Measurements from ENCODE around the gene GAS2.
A peak's percentile ranks its signal among the peaks of the same experiment; 100 is the strongest.

The GAS2 gene

GRCh38 chr11:22725079-22725478, 58.7 kb downstream of the GAS2 start:
- DNase-seq (ENCODE audit: low spot score) = no peak

- DNase-seq (ENCODE audit: low spot score) = no peak
These were observed 62.4 kb downstream of the GAS2 start for GRCh38 chr11:22728600-22729389.

- no peak for DNase-seq (ENCODE audit: low spot score)
These were observed 63.9 kb downstream of the GAS2 start for GRCh38 chr11:22730319-22730718.

GRCh38 chr11:22732588-22732987, 66.2 kb downstream of the GAS2 start:
- DNase-seq (ENCODE audit: low spot score) = no peak

GRCh38 chr11:22733475-22734248, 67.3 kb downstream of the GAS2 start:
- DNase-seq (ENCODE audit: low spot score) = no peak

GRCh38 chr11:22734628-22735345, 68.4 kb downstream of the GAS2 start:
- no peak for DNase-seq (ENCODE audit: low spot score)

GRCh38 chr11:22742157-22742613, 75.8 kb downstream of the GAS2 start:
- DNase-seq (ENCODE audit: low spot score) = peak; percentile 24

- DNase-seq (ENCODE audit: low spot score) = no peak
These were observed 83.1 kb downstream of the GAS2 start for GRCh38 chr11:22749536-22749935.

GRCh38 chr11:22752908-22753310, 86.5 kb downstream of the GAS2 start:
- no peak for DNase-seq (ENCODE audit: low spot score)

GRCh38 chr11:22753416-22753815, 87.0 kb downstream of the GAS2 start:
- no peak for DNase-seq (ENCODE audit: low spot score)

- no peak for DNase-seq (ENCODE audit: low spot score)
These were observed 94.7 kb downstream of the GAS2 start for GRCh38 chr11:22761066-22761465.

- DNase-seq (ENCODE audit: low spot score) = no peak
These were observed 96.8 kb downstream of the GAS2 start for GRCh38 chr11:22763166-22763565.

- no peak for DNase-seq (ENCODE audit: low spot score)
These were observed 98.3 kb downstream of the GAS2 start for GRCh38 chr11:22764735-22765134.

GRCh38 chr11:22768281-22768680, 101.9 kb downstream of the GAS2 start:
- no peak for DNase-seq (ENCODE audit: low spot score)

GRCh38 chr11:22769081-22769480, 102.7 kb downstream of the GAS2 start:
- DNase-seq (ENCODE audit: low spot score) = no peak

- DNase-seq (ENCODE audit: low spot score) = no peak
These were observed 108.3 kb downstream of the GAS2 start for GRCh38 chr11:22774716-22775115.

- no peak for DNase-seq (ENCODE audit: low spot score)
These were observed 108.8 kb downstream of the GAS2 start for GRCh38 chr11:22775248-22775647.

- DNase-seq (ENCODE audit: low spot score) = no peak
These were observed 112.2 kb downstream of the GAS2 start for GRCh38 chr11:22778642-22779041.

GRCh38 chr11:22779850-22780249, 113.4 kb downstream of the GAS2 start:
- DNase-seq (ENCODE audit: low spot score) = no peak

GRCh38 chr11:22780952-22781593, 114.7 kb downstream of the GAS2 start:
- DNase-seq (ENCODE audit: low spot score) = peak; percentile 19

GRCh38 chr11:22785251-22785650, 118.8 kb downstream of the GAS2 start:
- DNase-seq (ENCODE audit: low spot score) = no peak

- no peak for DNase-seq (ENCODE audit: low spot score)
These were observed 120.1 kb downstream of the GAS2 start for GRCh38 chr11:22786475-22786874.

All from SK-N-DZ (cell line).